D721Med (cell line): ENCODE results near the gene IDS.
A peak's percentile ranks its signal among the peaks of the same experiment; 100 is the strongest.

Experiments
- DNase-seq: peaks from one replicate; pipeline ENCODE4 v3.0.0; 2011; ENCODE audit warnings: low spot score; ENCODE audit not compliant: insufficient read length
- FAIRE-seq: peaks from 2 replicates; lab custom pipeline; 2011; peaks lifted over from hg19 to GRCh38; lab: Jason Lieb, UNC
- CTCF ChIP-seq: IDR thresholded peaks from 2 replicates; pipeline ENCODE4 v1.5.1; 2012; ENCODE audit warnings: mild to moderate bottlenecking, control low read depth; ENCODE audit not compliant: insufficient read depth; ENCODE audit errors: missing control alignments

IDS gene

GRCh38 chrX:149458586-149458985 lies 46.5 kb downstream of the IDS start:
- TF ChIP-seq CTCF: no peak
- DNase-seq (no peak), FAIRE-seq (no peak)

DNA sequence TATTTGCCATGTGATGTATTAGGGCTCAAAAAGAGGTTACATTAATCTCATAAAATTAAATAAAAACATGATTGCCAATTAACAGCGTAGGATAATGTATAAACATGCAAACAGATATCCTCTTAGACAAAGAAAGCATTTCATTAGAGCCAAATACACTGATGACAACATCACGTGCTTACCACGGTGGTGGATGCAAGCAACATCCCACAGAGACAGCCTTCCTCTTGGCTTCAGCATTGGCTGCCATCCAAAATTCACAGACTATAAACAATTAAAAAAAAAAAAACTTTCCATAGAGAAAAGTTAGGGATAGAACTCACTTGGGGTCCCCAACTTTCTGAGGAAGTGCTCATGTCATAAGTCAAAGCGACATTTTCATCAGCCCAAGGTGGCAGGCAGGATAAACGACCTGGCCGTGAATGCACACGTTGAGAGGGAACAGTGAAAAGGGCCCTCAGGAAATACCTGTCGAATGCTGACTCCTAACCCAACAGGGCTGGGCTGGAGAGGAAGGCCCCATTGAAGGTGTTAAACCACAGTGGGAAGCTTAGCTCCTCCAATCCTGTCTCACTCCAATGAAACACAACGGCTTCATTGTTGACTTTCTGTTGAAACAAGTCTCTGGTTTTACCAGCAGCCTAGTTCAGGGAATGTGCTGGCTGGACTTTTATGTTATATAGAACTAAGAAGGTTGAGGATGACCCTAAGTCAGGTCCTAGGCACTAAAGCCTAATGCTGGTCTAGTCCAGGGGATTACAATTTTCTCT lies 48.4 kb downstream of the IDS start:
- TF ChIP-seq CTCF: no peak
- FAIRE-seq (no peak), DNase-seq (no peak)

GRCh38 chrX:149455934-149456333 lies 49.2 kb downstream of the IDS start:
- peak; percentile 87 for FAIRE-seq
- TF ChIP-seq CTCF: no peak
- no peak for DNase-seq

DNA sequence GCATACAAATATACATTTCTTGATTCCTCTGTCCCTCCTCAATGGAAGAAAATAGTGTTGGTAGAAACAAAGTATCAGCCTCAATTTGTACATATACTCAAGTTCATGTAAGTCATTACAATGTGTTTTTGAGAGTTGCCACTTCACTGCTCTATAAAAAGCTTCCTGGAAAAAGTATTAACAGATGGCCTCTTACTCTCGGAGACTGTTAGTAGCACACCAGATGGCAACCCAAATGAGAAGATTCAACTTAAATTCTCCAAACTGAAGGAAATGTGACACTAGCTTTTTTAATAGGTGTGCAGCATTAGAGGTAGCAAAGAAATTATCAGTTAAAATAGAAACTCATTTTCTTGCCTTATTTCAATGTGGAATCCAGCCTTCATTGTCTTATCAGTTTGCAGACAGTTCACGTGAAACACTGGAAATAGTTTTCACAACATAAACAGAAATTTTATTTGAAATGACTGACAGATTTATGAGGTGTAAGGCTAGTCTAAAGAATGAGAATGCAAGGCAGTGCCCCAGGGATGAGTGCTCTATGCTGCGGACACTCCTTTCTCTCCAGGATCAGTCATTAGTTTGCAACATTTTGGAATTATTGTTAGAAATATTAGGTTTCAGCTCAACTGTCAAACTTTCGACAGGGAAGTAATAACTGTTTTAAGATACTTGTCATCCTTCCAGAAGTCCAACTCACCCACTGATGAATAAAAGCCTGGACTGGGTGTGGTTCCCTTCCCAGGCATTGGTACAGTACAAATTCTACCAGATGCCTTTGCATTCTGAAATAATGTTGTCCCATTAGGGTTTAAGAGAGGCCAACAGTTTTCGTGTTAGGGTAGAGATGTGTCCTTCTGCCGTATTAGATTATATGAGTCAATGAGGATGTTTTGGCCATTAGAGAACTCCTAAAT lies 50.9 kb downstream of the IDS start:
- DNase-seq (no peak), FAIRE-seq (no peak)
- TF ChIP-seq CTCF: no peak

GRCh38 chrX:149453030-149453429 lies 52.1 kb downstream of the IDS start:
- FAIRE-seq (no peak), DNase-seq (no peak)
- TF ChIP-seq CTCF: no peak

DNA sequence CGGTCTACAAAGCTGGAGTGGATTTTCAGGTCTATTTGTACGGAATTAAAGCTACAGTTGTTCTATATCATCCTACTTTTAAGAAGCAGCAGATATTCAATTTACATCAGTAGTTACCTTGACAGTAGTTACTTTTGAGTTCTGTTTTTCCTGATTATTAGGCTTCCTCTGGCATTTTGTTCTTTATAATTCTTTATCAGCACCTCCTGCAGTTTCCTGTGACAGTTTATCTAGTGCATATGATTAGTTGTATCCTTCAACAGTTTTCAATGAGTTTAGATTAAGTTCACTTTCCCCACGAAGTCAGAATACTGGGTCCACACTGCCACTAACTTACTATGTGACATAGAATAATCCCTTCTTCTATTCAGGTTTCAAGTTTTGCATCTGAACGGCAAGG lies 71.7 kb downstream of the IDS start:
- no peak for FAIRE-seq
- DNase-seq: no peak
- no peak for TF ChIP-seq CTCF
